Measurements from ENCODE around the gene NINJ2. TPM values are rescaled to one million over a fixed set of nuclear protein-coding genes. Genes with fewer than 3 reads are reported as not detected.

The NINJ2 gene
- total RNA-seq (2022; extraction: Qiagen RNA extraction; ENCODE audit: low read depth), result 0.34 to 0.74 TPM (median 0.55 TPM) in 4 of 5 replicates, not detected in the other

GRCh38 chr12:663293-663871, at the start of gene NINJ2:
TSS of gene NINJ2 (minus strand) at chr12:663445. CDS start at chr12:663360, 85 bp downstream.

Other genes starting within 250 kb of the NINJ2 start
- gene B4GALNT3, start 203.5 kb downstream of the NINJ2 start, total RNA-seq (2022; extraction: Qiagen RNA extraction; ENCODE audit: low read depth), result 0.29 to 0.74 TPM (median 0.58 TPM) in 5 replicates
- gene WNK1, start 89.1 kb upstream of the NINJ2 start, total RNA-seq (2022; extraction: Qiagen RNA extraction; ENCODE audit: low read depth), result 70.0 to 95.5 TPM (median 80.6 TPM) in 5 replicates

Data from A549 treated with CpdA at 1 μM for 4 hours (cell line).